Thyroid gland (tissue), 4 donors: Measurements from ENCODE around the gene SEC63. TPM values are rescaled to one million over a fixed set of nuclear protein-coding genes. Genes with fewer than 3 reads are reported as not detected.
"Not testable (repeated sequence)": the region's sequence is repeated elsewhere in the genome, so short reads cannot be mapped to it uniquely, and the experiment has no call there.

Experiments
- DNase-seq, 2 donors: peaks; one replicate each; pipeline ENCODE4 v3.0.0-alpha.2; 2019
- H3K27ac ChIP-seq, 3 donors: fragments of 200-600 bp; sonication (generic); 1 replicate in 2 of 3; 2 replicates in 1 of 3; pipeline ENCODE4 v1.5.1; 2016 to 2019; ENCODE audit warnings: mild to moderate bottlenecking in 1 of 3, moderate library complexity in 1 of 3
- H3K27me3 ChIP-seq: fragments of 200-600 bp; sonication (generic); one replicate; pipeline ENCODE4 v1.5.1; 2019
- H3K36me3 ChIP-seq, 2 donors: fragments of 200-600 bp; sonication (generic); one replicate each; pipeline ENCODE4 v1.5.1; 2016 to 2019
- H3K4me1 ChIP-seq, 2 donors: fragments of 200-600 bp; sonication (generic); one replicate each; pipeline ENCODE4 v1.5.1; 2017 to 2019
- H3K4me3 ChIP-seq, 3 donors: fragments of 200-600 bp; sonication (generic); replicated peaks in 1 of 3; 1 replicate in 2 of 3; 2 replicates in 1 of 3; pipeline ENCODE4 v1.5.1; 2016; ENCODE audit warnings: mild to moderate bottlenecking in 1 of 3
- H3K9me3 ChIP-seq: fragments of 200-600 bp; sonication (generic); one replicate; pipeline ENCODE4 v1.5.1; 2017
- CTCF ChIP-seq, 6 experiments: fragments of 200-600 bp in 3 of 6; fragments of 450-650 bp in 3 of 6; sonication (generic) in 3 of 6; IDR thresholded peaks; one replicate each; pipeline ENCODE4 v1.5.1; 2016 to 2019; ENCODE audit warnings: antibody characterized with exemption in 6 of 6, mild to moderate bottlenecking in 2 of 6, inconsistent platforms in 1 of 6, moderate library complexity in 1 of 6
- POLR2A ChIP-seq, 2 donors: fragments of 450-650 bp; IDR thresholded peaks; one replicate each; pipeline ENCODE4 v1.6.1; 2017; ENCODE audit warnings: antibody characterized with exemption in 2 of 2, mild to moderate bottlenecking in 2 of 2, moderate library complexity in 1 of 2
- WGBS, 2 donors: methylation state at CpG; one replicate each; pipeline ENCODE4 v1.1.5; 2017; 5-methylcytosine and 5-hydroxymethylcytosine counted together
- intact Hi-C: fragments of 100-400 bp; cut with DNase I; formaldehyde crosslinking; loops from one replicate; pipeline ENCODE4 v1.15.1; 2023
- total RNA-seq, 4 donors: library from RNA; depleted of rRNA; stranded (reverse); fragments of >200 nt; gene quantifications; one replicate each; pipeline ENCODE4 v1.2.3, GENCODE V29; 2016

Gene SEC63
- total RNA-seq, 4 donors from 2014 or later, result 47.1 to 95.5 (median 68.3) TPM

GRCh38 chr6:107866606-107867301 lies 91.3 kb downstream of the SEC63 start:
- H3K27me3 ChIP-seq, result no peaks in the 10 kb centered on the region
- H3K36me3 ChIP-seq, result peaks cover 6 to 14% of the 10 kb centered on the region in 2 donors
- peak in 1 of 2 donors; percentile 8 for DNase-seq
- 37 to 38% methylated on average over 11 of the region's 11 CpGs for WGBS, 2 donors
- no peak overlapping the region for H3K27ac ChIP-seq
- intact Hi-C loops, result no loop called here
- H3K4me1 ChIP-seq, result no peaks in the 10 kb centered on the region
- TF ChIP-seq POLR2A (IDR thresholded peaks at IDR 0.05), result no peak
- TF ChIP-seq CTCF (IDR thresholded peaks at IDR 0.05), result peak in 4 of 6 experiments; percentile 45 to 60 (median 54)
- H3K9me3 ChIP-seq, result no peaks in the 10 kb centered on the region
- H3K4me3 ChIP-seq, result no peak overlapping the region

- intact Hi-C loops, result no loop called here
- Histone ChIP-seq H3K27ac (no peak overlapping the region), H3K4me3 (no peak overlapping the region), H3K27me3 (no peaks in the 10 kb centered on the region), H3K9me3 (no peaks in the 10 kb centered on the region), H3K4me1 (no peaks in the 10 kb centered on the region), H3K36me3 (no peaks in the 10 kb centered on the region)
- WGBS, 2 donors, result 78 to 79% methylated on average over 5 of the region's 5 CpGs
- TF ChIP-seq CTCF (IDR thresholded peaks at IDR 0.05) (no peak), POLR2A (IDR thresholded peaks at IDR 0.05) (no peak)
- DNase-seq, result no peak
These were observed 93.5 kb downstream of the SEC63 start for GRCh38 chr6:107864226-107865127.

- Histone ChIP-seq H3K27ac (no peak overlapping the region), H3K4me1 (no peaks in the 10 kb centered on the region), H3K27me3 (no peaks in the 10 kb centered on the region), H3K9me3 (no peaks in the 10 kb centered on the region), H3K36me3 (no peaks in the 10 kb centered on the region), H3K4me3 (no peak overlapping the region)
- no peak for TF ChIP-seq POLR2A (IDR thresholded peaks at IDR 0.05)
- no peak for TF ChIP-seq CTCF (IDR thresholded peaks at IDR 0.05)
- DNase-seq, result peak; percentile 62 to 64
- intact Hi-C loops, result no loop called here
These were observed 95.6 kb downstream of the SEC63 start for GRCh38 chr6:107862383-107862782.

GRCh38 chr6:107860963-107861362 lies 97.0 kb downstream of the SEC63 start:
- H3K36me3 ChIP-seq, H3K27ac ChIP-seq, DNase-seq, intact Hi-C loops, H3K27me3 ChIP-seq, H3K4me3 ChIP-seq, H3K9me3 ChIP-seq, H3K4me1 ChIP-seq: not testable (repeated sequence)
- 95 to 97% methylated on average over 4 of the region's 4 CpGs for WGBS, 2 donors

- intact Hi-C loops, H3K9me3 ChIP-seq, H3K4me1 ChIP-seq, H3K4me3 ChIP-seq, H3K27me3 ChIP-seq, H3K36me3 ChIP-seq, DNase-seq, H3K27ac ChIP-seq: not testable (repeated sequence)
- WGBS, 2 donors, result 66 to 70% methylated on average over 16 to 18 of the region's 18 CpGs
These were observed 97.9 kb downstream of the SEC63 start for GRCh38 chr6:107860144-107860543.

- no peak for TF ChIP-seq CTCF (IDR thresholded peaks at IDR 0.05)
- TF ChIP-seq POLR2A (IDR thresholded peaks at IDR 0.05), result no peak
- intact Hi-C loops, result no loop called here
- no peak for DNase-seq
- Histone ChIP-seq H3K27ac (no peak overlapping the region), H3K36me3 (no peaks in the 10 kb centered on the region), H3K27me3 (no peaks in the 10 kb centered on the region), H3K4me3 (no peak overlapping the region), H3K9me3 (no peaks in the 10 kb centered on the region), H3K4me1 (peaks cover 0 to 2% of the 10 kb centered on the region in 2 donors)
- 89 to 91% methylated on average over 3 of the region's 3 CpGs for whole genome bisulfite sequencing, 2 donors
These were observed 104.8 kb downstream of the SEC63 start for GRCh38 chr6:107853230-107853629.
